HepG2 (cell line): ENCODE data around the gene KBTBD13. TPM values are rescaled to one million over a fixed set of nuclear protein-coding genes. Genes with fewer than 3 reads are reported as not detected.
A peak's percentile ranks its signal among the peaks of the same experiment; 100 is the strongest.

Experiments
- ADNP ChIP-seq: sonication (generic); formaldehyde crosslinking; IDR thresholded peaks from 2 replicates; pipeline ENCODE4 v1.4.0; 2020; ENCODE audit warnings: missing genetic modification reagents
- BCL6 ChIP-seq: IDR thresholded peaks from 2 replicates; pipeline ENCODE4 v1.6.1; 2016; ENCODE audit warnings: missing genetic modification reagents, missing compliant biosample characterization
- KDM5A ChIP-seq: fragments of 200-600 bp; sonication (generic); IDR thresholded peaks from 2 replicates; pipeline ENCODE4 v1.7.0; 2018; ENCODE audit warnings: antibody characterized with exemption, mild to moderate bottlenecking, low read length, borderline replicate concordance
- MXD4 ChIP-seq: IDR thresholded peaks from 2 replicates; pipeline ENCODE4 v1.6.1; 2016; ENCODE audit warnings: mild to moderate bottlenecking, missing biosample characterization, missing genetic modification reagents
- NFKB2 ChIP-seq: sonication (generic); formaldehyde crosslinking; IDR thresholded peaks from 2 replicates; pipeline ENCODE4 v1.4.0; 2020; ENCODE audit warnings: missing genetic modification reagents, borderline replicate concordance
- PATZ1 ChIP-seq: sonication (generic); formaldehyde crosslinking; IDR thresholded peaks from 2 replicates; pipeline ENCODE4 v1.4.0; 2020; ENCODE audit warnings: missing genetic modification reagents
- SAP130 ChIP-seq: IDR thresholded peaks from 2 replicates; pipeline ENCODE4 v1.6.1; 2016; ENCODE audit warnings: low read depth
- STAG1 ChIP-seq: sonication (generic); formaldehyde crosslinking; IDR thresholded peaks from 2 replicates; pipeline ENCODE4 v1.4.0; 2020; ENCODE audit warnings: missing genetic modification reagents
- THAP11 ChIP-seq: IDR thresholded peaks from 2 replicates; pipeline ENCODE4 v1.6.1; 2016; ENCODE audit warnings: missing biosample characterization, missing genetic modification reagents
- YEATS2 ChIP-seq: sonication (generic); formaldehyde crosslinking; IDR thresholded peaks from 2 replicates; pipeline ENCODE4 v1.4.0; 2020; ENCODE audit warnings: missing genetic modification reagents, borderline replicate concordance
- ZBTB34 ChIP-seq: sonication (generic); formaldehyde crosslinking; IDR thresholded peaks from 2 replicates; pipeline ENCODE4 v1.8.0; 2022; ENCODE audit warnings: mild to moderate bottlenecking, missing genetic modification reagents
- ZNF280B ChIP-seq: sonication (generic); formaldehyde crosslinking; IDR thresholded peaks from 2 replicates; pipeline ENCODE4 v1.5.0; 2020; ENCODE audit warnings: missing genetic modification reagents, mild to moderate bottlenecking, borderline replicate concordance
- ZNF572 ChIP-seq: sonication (generic); formaldehyde crosslinking; IDR thresholded peaks from 2 replicates; pipeline ENCODE4 v1.5.1; 2020; ENCODE audit warnings: mild to moderate bottlenecking, missing genetic modification reagents
- ZNF746 ChIP-seq: sonication (generic); formaldehyde crosslinking; IDR thresholded peaks from 2 replicates; pipeline ENCODE4 v1.8.0; 2022; ENCODE audit warnings: mild to moderate bottlenecking, missing genetic modification reagents
- ZSCAN20 ChIP-seq: sonication (generic); formaldehyde crosslinking; IDR thresholded peaks from 2 replicates; pipeline ENCODE4 v1.4.0; 2020; ENCODE audit warnings: missing genetic modification reagents, mild to moderate bottlenecking, borderline replicate concordance
- polyA plus RNA-seq, 8 experiments: library from polyadenylated mRNA; depleted of rRNA in 3 of 8; stranded (reverse) in 7 of 8; unstranded in 1 of 8; fragments of >200 nt; fragmentation: Illumina TruSeq in 4 of 8; extraction: Trizol in 4 of 8; gene quantifications; 2 replicates each; pipeline versions ENCODE4 v1.2.1 to v1.2.3, GENCODE V29; 2011 to 2016; ENCODE audit warnings: low read depth in 4 of 8, missing spikeins in 1 of 8, mixed read lengths in 1 of 8; ENCODE audit not compliant: insufficient read depth in 1 of 8
- total RNA-seq, 5 experiments: library from RNA; depleted of rRNA; stranded (reverse); fragments of >200 nt; fragmentation: Illumina TruSeq; extraction: Trizol; gene quantifications; 2 replicates each; pipeline ENCODE4 v1.2.3, GENCODE V29; 2016; ENCODE audit warnings: low read depth in 1 of 5
- TF ChIP-seq, protein P1 (sequence below): sonication (generic); formaldehyde crosslinking; IDR thresholded peaks from 2 replicates; pipeline ENCODE4 v1.9.0; 2021; ENCODE audit warnings: missing genetic modification reagents, borderline replicate concordance
- TF ChIP-seq, protein P2 (sequence below): sonication (generic); formaldehyde crosslinking; IDR thresholded peaks from 2 replicates; pipeline ENCODE4 v1.8.1; 2023; ENCODE audit warnings: mild to moderate bottlenecking, missing genetic modification reagents, borderline replicate concordance
- TF ChIP-seq, protein P3 (sequence below): sonication (generic); formaldehyde crosslinking; IDR thresholded peaks from 2 replicates; pipeline ENCODE4 v1.4.0; 2020; ENCODE audit warnings: mild to moderate bottlenecking, missing genetic modification reagents
- TF ChIP-seq, protein P4 (sequence below): sonication (generic); formaldehyde crosslinking; IDR thresholded peaks from 2 replicates; pipeline ENCODE4 v1.5.1; 2020; ENCODE audit warnings: missing genetic modification reagents, mild to moderate bottlenecking, borderline replicate concordance

Gene KBTBD13
- total and polyA plus RNA-seq, 2 of the 13 experiments (the other 11 are each of a cell fraction or from before 2014, with no cell fraction given) = not detected

- TF ChIP-seq, protein P1, sequence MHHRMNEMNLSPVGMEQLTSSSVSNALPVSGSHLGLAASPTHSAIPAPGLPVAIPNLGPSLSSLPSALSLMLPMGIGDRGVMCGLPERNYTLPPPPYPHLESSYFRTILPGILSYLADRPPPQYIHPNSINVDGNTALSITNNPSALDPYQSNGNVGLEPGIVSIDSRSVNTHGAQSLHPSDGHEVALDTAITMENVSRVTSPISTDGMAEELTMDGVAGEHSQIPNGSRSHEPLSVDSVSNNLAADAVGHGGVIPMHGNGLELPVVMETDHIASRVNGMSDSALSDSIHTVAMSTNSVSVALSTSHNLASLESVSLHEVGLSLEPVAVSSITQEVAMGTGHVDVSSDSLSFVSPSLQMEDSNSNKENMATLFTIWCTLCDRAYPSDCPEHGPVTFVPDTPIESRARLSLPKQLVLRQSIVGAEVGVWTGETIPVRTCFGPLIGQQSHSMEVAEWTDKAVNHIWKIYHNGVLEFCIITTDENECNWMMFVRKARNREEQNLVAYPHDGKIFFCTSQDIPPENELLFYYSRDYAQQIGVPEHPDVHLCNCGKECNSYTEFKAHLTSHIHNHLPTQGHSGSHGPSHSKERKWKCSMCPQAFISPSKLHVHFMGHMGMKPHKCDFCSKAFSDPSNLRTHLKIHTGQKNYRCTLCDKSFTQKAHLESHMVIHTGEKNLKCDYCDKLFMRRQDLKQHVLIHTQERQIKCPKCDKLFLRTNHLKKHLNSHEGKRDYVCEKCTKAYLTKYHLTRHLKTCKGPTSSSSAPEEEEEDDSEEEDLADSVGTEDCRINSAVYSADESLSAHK (CRISPR knock-in tag) = no peak
- TF ChIP-seq, protein P2, sequence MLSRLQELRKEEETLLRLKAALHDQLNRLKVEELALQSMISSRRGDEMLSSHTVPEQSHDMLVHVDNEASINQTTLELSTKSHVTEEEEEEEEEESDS = no peak
- peak; percentile 70 for TF ChIP-seq THAP11
- TF ChIP-seq STAG1 (CRISPR knock-in tag) = no peak
- TF ChIP-seq PATZ1 (CRISPR knock-in tag) = peak; percentile 74
- TF ChIP-seq ZNF746 = 0 out of 2 replicates have a peak, but pooled peaks have one; percentile 53
- no peak for TF ChIP-seq ZBTB34
- 0 out of 2 replicates have a peak, but pooled peaks have one; percentile 20 for TF ChIP-seq NFKB2
- TF ChIP-seq, protein P3, sequence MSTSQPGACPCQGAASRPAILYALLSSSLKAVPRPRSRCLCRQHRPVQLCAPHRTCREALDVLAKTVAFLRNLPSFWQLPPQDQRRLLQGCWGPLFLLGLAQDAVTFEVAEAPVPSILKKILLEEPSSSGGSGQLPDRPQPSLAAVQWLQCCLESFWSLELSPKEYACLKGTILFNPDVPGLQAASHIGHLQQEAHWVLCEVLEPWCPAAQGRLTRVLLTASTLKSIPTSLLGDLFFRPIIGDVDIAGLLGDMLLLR (CRISPR knock-in tag) = no peak
- TF ChIP-seq ZNF280B = no peak
- TF ChIP-seq MXD4 (CRISPR knock-in tag) = no peak
- no peak for TF ChIP-seq KDM5A
- no peak for TF ChIP-seq ZNF572 (CRISPR knock-in tag)
- TF ChIP-seq BCL6 (CRISPR knock-in tag) = peak; percentile 56
- no peak for TF ChIP-seq ZSCAN20 (CRISPR knock-in tag)
- TF ChIP-seq, protein P4, sequence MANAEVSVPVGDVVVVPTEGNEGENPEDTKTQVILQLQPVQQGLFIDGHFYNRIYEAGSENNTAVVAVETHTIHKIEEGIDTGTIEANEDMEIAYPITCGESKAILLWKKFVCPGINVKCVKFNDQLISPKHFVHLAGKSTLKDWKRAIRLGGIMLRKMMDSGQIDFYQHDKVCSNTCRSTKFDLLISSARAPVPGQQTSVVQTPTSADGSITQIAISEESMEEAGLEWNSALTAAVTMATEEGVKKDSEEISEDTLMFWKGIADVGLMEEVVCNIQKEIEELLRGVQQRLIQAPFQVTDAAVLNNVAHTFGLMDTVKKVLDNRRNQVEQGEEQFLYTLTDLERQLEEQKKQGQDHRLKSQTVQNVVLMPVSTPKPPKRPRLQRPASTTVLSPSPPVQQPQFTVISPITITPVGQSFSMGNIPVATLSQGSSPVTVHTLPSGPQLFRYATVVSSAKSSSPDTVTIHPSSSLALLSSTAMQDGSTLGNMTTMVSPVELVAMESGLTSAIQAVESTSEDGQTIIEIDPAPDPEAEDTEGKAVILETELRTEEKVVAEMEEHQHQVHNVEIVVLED (CRISPR knock-in tag) = no peak
- TF ChIP-seq SAP130 (CRISPR knock-in tag) = peak; percentile 94
- TF ChIP-seq YEATS2 (CRISPR knock-in tag) = peak; percentile 33; the same call in 1 of the 2 replicates
- no peak for TF ChIP-seq ADNP (CRISPR knock-in tag)
Measured at GRCh38 chr15:65056868-65057548, 19.5 kb upstream of the KBTBD13 start (continued).
